Measurements from ENCODE around the gene DLGAP4. TPM values are rescaled to one million over a fixed set of nuclear protein-coding genes. Genes with fewer than 3 reads are reported as not detected.

DLGAP4 gene
- total and polyA plus RNA-seq, 2 of the 13 experiments (the other 11 are each of a cell fraction or from before 2014, with no cell fraction given): 15.2 to 26.7 TPM

DNA sequence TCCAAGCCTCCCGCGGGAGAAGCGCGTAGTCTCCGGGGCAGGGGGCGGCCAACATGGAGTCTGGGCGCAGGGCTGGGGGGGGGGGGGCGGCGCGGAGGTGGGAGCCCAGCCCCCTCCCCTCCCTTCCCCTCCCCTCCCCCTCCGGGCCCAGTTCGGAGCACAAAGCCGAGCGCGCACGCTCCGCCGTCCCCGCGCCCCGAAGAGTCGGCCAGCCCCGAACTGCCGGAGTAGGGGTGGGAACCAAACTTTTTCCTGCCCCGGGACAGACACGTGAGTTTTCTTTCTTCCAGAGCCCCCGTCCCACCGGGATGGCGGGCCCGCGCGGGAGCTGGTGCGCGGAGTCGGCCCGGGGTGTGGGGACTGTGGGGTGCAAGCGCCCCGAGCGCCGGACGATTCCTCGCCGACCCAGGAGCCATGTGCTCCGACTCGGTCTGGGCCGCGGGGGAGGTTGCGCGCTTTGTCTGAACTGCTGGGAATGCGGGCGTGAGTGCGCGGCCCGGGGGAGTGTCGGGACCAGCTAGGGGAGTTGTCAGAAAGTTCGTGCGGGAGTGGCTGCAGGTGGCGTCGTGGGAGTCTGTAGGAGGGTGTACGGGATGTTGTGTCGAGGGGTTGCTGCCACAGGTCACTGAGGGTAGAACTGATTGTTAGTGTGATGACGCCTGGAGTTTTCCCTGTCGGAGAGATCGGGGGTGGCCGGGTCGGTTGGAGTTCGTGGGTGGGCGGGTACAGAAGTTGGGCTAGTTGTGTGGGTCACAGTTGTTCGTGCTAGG is 268.4 kb downstream of the DLGAP4 start (continued):
- TF ChIP-seq ZNF704 (CRISPR knock-in tag; IDR thresholded peaks at IDR 0.05; ENCODE audit: borderline replicate concordance): no peak; the same call in 1 of the 2 replicates
- peak; percentile 94 for TF ChIP-seq ZNF780A (CRISPR knock-in tag; IDR thresholded peaks at IDR 0.05)
- 0 out of 2 replicates have a peak, but pooled peaks have one; percentile 32 for TF ChIP-seq SETDB1 (CRISPR knock-in tag; IDR thresholded peaks at IDR 0.05; ENCODE audit: borderline replicate concordance)
- TF ChIP-seq TP53 (CRISPR knock-in tag; conservative IDR thresholded peaks at IDR 0.05): no peak; the same call in 1 of the 2 replicates
- TF ChIP-seq ZNF564 (CRISPR knock-in tag; IDR thresholded peaks at IDR 0.05): no peak; the same call in 1 of the 2 replicates
- TF ChIP-seq, protein P1, sequence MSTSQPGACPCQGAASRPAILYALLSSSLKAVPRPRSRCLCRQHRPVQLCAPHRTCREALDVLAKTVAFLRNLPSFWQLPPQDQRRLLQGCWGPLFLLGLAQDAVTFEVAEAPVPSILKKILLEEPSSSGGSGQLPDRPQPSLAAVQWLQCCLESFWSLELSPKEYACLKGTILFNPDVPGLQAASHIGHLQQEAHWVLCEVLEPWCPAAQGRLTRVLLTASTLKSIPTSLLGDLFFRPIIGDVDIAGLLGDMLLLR (CRISPR knock-in tag; IDR thresholded peaks at IDR 0.05): peak; percentile 92
- TF ChIP-seq ZNF264 (CRISPR knock-in tag; IDR thresholded peaks at IDR 0.05): no peak
- TF ChIP-seq GMEB2 (CRISPR knock-in tag; IDR thresholded peaks at IDR 0.05; ENCODE audit: low read depth): no peak
- no peak for TF ChIP-seq ZNF549 (CRISPR knock-in tag; IDR thresholded peaks at IDR 0.05)
- no peak for TF ChIP-seq SNRNP70 (IDR thresholded peaks at IDR 0.05; ENCODE audit: low read depth, low read length)
- TF ChIP-seq ZNF10 (CRISPR knock-in tag; IDR thresholded peaks at IDR 0.05; ENCODE audit: borderline replicate concordance, low read depth): no peak
- TF ChIP-seq, protein P2, sequence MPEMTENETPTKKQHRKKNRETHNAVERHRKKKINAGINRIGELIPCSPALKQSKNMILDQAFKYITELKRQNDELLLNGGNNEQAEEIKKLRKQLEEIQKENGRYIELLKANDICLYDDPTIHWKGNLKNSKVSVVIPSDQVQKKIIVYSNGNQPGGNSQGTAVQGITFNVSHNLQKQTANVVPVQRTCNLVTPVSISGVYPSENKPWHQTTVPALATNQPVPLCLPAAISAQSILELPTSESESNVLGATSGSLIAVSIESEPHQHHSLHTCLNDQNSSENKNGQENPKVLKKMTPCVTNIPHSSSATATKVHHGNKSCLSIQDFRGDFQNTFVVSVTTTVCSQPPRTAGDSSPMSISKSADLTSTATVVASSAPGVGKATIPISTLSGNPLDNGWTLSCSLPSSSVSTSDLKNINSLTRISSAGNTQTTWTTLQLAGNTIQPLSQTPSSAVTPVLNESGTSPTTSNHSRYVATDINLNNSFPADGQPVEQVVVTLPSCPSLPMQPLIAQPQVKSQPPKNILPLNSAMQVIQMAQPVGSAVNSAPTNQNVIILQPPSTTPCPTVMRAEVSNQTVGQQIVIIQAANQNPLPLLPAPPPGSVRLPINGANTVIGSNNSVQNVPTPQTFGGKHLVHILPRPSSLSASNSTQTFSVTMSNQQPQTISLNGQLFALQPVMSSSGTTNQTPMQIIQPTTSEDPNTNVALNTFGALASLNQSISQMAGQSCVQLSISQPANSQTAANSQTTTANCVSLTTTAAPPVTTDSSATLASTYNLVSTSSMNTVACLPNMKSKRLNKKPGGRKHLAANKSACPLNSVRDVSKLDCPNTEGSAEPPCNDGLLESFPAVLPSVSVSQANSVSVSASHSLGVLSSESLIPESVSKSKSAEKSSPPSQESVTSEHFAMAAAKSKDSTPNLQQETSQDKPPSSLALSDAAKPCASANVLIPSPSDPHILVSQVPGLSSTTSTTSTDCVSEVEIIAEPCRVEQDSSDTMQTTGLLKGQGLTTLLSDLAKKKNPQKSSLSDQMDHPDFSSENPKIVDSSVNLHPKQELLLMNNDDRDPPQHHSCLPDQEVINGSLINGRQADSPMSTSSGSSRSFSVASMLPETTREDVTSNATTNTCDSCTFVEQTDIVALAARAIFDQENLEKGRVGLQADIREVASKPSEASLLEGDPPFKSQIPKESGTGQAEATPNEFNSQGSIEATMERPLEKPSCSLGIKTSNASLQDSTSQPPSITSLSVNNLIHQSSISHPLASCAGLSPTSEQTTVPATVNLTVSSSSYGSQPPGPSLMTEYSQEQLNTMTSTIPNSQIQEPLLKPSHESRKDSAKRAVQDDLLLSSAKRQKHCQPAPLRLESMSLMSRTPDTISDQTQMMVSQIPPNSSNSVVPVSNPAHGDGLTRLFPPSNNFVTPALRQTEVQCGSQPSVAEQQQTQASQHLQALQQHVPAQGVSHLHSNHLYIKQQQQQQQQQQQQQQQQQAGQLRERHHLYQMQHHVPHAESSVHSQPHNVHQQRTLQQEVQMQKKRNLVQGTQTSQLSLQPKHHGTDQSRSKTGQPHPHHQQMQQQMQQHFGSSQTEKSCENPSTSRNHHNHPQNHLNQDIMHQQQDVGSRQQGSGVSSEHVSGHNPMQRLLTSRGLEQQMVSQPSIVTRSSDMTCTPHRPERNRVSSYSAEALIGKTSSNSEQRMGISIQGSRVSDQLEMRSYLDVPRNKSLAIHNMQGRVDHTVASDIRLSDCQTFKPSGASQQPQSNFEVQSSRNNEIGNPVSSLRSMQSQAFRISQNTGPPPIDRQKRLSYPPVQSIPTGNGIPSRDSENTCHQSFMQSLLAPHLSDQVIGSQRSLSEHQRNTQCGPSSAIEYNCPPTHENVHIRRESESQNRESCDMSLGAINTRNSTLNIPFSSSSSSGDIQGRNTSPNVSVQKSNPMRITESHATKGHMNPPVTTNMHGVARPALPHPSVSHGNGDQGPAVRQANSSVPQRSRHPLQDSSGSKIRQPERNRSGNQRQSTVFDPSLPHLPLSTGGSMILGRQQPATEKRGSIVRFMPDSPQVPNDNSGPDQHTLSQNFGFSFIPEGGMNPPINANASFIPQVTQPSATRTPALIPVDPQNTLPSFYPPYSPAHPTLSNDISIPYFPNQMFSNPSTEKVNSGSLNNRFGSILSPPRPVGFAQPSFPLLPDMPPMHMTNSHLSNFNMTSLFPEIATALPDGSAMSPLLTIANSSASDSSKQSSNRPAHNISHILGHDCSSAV (CRISPR knock-in tag; IDR thresholded peaks at IDR 0.05; ENCODE audit: borderline replicate concordance): peak; percentile 69; the same call in 1 of the 2 replicates
- no peak for TF ChIP-seq SRF (IDR thresholded peaks at IDR 0.05; ENCODE audit: low read depth, low read length)
- TF ChIP-seq HNRNPUL1 (IDR thresholded peaks at IDR 0.05; ENCODE audit: low read depth, low read length): no peak
- peak; percentile 89 for TF ChIP-seq JUNB (CRISPR knock-in tag; IDR thresholded peaks at IDR 0.05; ENCODE audit: borderline replicate concordance)
- TF ChIP-seq SMAD9 (CRISPR knock-in tag; IDR thresholded peaks at IDR 0.05): 0 out of 2 replicates have a peak, but pooled peaks have one; percentile 80

All from HepG2 (cell line).